Stimulated activated CD8-positive, alpha-beta memory T cell treated with anti-CD3 and anti-CD28 coated beads, Interleukin-4, amount 100 ng/mL, for 48 hours (primary cell): ENCODE results near the gene SFMBT2.
A peak's percentile ranks its signal among the peaks of the same experiment; 100 is the strongest.

Source experiments
- DNase-seq: peaks from one replicate; pipeline ENCODE4 v3.0.0-alpha.2; 2020

The SFMBT2 gene

DNA sequence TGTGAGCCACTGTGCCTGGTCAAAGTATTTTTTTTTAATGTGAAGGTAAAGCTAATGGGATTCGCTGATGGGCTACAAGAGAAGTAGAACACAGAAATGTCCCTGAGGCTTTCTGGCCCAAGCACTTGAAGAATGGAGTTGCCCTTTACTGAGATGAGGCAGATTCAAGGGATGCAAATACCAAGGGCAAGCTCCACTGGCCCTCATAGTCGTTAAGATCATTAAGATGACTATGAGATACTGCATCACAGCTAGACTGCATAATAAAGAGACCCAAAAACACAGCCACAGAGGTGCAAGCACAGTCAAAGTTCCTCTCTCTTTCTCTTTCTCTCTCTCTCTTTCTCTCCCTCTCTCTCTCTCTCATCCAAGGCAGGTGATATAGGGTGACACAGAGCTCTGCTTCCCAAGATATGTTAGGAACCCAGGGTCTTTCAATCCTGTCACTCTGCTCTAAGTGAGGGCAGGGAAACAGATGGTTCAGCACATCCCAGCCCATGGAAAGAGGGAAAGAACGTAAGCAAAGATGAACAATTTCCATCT is 117.4 kb downstream of the SFMBT2 start:
- DNase-seq = no peak

DNA sequence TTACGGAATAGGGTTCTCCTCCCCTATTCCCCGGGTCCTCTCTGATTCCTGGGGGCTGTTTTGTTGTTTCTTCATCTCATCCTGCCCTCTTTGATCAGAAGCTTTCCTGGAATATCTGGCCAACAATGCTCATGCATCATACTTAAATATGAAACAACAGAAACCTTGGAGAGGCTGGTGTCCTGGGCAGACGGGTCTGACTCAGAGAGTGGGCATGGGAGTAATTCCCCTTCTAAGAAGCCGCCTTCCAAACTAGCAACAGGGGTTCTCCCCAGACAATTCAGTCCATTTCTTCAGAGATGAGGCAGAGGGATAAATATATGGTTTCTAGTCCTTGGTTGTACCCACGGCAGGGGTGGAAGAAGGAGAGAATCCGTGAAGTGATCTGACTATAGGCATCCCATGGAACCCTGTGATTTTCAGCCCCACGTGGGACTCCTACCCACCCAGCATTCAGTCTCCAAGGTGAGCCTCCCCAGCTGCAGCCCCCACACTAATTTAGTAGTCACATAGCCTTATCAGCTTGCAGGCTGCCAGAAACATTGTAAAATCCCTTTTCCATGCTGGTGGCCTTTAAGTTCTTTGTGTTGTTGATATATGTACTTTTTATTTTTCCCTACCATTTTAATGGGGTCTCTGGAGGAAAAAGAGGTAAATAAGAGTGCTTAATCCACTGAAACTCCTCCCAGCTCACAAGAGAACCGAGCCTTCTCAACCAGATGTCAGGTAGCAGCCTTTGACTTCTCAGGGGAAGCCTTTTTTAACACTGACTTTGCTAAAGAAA is 119.2 kb downstream of the SFMBT2 start:
- DNase-seq = no peak

GRCh38 chr10:7288060-7288690 is 122.7 kb downstream of the SFMBT2 start:
- DNase-seq = no peak

DNA sequence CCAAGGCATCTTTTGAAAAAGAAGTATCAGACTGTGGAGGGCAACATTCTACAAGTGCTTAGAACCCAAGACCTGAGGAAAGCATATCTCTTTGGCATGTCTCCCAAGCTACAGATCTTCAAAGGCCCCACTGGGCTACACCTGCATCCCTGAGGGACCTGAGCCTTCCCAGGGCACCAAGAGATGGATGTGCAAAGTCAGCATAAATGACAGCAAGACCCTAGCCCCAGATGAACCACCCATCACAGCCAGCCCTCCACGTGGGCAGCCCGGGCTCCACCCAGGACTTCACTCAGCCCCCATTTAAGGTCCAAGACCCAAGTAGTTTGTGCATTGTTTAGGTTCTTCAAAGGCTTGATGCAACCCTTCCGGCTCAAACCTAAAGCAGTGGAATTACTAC is 123.5 kb downstream of the SFMBT2 start:
- DNase-seq = no peak

GRCh38 chr10:7285522-7286322 is 125.1 kb downstream of the SFMBT2 start:
- no peak for DNase-seq

GRCh38 chr10:7283246-7283645 is 127.6 kb downstream of the SFMBT2 start:
- DNase-seq = no peak

GRCh38 chr10:7282457-7282856 is 128.4 kb downstream of the SFMBT2 start:
- no peak for DNase-seq

DNA sequence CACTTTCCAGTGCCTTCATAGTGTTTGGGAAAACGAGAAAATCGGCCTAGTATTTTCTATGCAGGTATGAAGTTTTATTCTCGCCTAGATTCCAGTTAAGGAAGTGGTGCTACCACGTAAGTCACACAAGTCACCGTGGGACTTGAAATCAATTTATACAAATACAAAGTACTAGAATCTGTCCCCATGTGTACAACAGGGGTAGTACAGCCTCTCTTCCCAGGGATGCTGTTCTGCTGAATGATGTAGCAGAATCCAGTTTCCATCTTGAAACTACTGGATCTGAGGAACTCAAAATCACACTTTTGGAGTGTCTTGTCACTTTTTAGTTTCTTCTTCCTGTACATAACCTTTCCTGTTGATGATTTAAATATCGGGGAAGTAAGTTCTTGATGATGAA is 129.4 kb downstream of the SFMBT2 start:
- no peak for DNase-seq

- DNase-seq = no peak
These were observed 131.5 kb downstream of the SFMBT2 start for GRCh38 chr10:7279303-7279702.

DNA sequence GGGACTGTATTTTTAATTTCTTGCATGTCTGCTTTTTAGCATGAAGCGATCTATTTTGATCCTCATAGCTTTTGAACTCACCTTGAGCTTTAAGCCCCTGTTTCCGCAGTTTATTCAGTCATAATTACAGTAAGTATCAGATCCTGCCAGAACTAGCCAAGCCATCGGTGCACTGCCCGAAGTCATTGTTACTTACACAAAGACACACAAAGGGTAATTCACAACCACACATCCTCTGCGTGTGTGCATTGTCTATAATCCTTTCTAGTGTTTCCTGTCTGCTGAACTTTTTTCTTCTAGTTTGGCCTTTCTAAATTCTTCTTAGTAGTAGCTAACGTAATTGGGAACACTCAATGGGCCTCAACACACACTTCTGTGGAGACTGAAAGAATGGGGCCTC is 133.0 kb downstream of the SFMBT2 start:
- no peak for DNase-seq

DNA sequence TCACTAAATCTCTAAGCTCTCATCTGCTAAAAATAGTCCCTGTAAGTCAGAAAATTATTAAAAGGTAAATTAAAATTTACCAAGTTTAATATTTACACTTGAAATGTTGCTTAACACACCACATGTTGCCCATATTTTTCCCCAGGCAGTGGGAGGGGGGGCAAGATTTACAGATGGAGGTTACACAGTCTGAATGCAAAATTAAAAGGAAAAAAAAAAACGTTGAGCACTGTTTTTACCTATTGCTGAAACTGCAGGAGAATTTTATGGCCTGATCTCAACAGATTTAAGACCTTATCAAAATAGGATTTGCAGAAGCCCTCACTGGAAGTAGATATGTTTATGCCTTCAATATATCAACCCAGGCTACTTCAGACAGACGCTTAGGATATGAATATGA is 133.4 kb downstream of the SFMBT2 start:
- DNase-seq = no peak

DNA sequence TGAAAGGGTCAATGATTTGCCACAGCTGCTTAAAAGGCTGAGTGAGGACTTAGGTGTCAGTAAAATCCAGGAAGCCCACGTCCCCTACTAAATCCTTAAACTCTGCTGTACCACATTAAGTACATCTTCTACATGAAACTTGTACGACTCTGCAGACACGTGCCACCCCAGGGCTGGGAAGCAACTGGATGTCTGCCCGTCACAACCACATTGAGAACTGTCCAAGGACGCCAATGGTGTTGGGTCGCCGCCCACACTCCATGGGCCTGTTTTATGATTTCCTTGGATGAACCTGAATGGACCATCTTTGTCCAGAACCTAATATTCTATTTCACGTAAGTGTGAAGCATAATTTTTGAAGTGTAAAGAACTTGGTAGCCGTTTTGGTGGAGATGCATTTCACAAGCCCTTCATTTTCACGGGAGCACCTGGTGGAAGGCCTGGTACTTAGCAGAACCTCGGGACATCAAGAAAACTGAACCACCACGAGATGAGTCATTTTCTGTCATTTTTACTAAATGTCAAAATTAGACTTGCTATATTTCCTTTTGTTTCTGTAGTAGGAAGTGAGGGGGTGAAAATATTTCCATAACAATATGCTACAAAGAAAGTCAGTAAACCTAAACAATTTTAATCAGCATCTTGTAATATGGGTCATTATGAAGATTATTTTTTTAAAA is 134.9 kb downstream of the SFMBT2 start:
- no peak for DNase-seq

DNA sequence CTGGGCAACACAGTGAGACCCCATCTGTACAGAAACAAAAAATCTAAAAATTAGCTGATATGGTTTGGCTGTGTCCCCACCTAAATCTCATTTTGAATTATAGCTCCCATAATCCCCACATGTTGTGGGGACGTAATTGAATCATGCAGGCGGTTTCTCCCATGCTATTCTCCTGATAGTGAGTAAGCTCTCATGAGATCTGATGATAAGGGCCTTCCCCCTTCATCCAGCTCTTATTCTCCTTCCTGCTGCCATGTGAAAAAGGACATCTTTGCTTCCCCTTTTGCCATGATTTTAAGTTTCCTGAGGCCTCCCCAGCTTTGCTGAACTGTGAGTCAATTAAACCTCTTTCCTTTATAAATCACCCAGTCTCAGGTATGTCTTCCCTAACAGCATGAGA is 136.5 kb downstream of the SFMBT2 start:
- DNase-seq = no peak

- DNase-seq = no peak
These were observed 138.8 kb downstream of the SFMBT2 start for GRCh38 chr10:7272008-7272407.

GRCh38 chr10:7269988-7270387 is 140.8 kb downstream of the SFMBT2 start:
- no peak for DNase-seq

DNA sequence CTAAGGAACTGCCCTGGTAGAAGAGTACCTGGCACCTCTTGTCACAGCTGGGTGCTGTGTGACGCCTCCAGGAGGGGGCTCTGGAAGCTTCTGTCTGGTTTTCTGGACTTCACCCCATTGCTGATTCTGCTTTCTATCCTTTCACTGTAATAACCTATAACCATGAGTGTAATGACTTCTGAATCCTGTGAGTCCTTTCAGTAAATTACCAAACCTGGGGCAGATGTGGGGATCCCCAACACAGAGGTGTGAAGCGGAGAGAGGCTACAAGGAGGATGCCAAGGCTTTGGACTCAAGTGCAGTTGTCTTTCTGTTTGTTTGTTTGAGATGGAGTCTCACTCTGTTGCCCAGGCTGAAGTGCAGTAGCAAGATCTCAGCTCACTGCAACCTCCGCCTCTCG is 143.7 kb downstream of the SFMBT2 start:
- DNase-seq = no peak

DNA sequence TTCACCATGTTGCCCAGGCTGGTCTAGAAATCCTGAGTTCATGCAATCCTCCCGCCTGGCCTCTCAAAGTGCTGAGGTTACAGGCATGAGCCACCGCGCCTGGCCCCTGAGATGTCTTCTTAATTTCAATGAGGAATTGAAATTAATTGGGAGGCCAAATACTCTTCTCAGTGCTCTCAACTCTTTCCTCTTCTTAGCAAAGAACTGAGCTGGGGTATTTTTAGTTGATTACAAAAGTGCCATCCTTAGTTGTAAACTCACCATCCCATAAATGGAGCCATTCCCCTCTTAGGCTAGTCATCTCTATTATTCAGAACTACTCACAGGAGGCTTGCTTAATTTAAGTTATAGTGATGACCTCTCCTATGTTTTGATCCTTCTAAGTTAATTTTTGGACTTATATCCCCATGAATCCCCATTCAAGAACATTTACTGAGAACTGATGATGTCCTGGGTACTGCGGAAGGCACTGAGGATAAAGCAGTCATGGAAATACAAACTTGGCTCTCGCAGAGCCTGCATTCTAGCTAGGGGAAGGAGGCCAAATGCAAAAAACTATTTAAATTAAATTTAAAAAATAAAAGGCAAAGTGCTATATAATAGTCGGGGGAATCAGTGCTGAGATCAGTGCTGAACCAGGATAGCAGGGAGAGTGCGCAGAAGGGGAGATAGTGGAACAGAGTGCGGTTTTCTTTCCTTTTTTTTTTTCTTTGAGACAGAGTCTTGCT is 145.3 kb downstream of the SFMBT2 start:
- no peak for DNase-seq

GRCh38 chr10:7264313-7264756 is 146.5 kb downstream of the SFMBT2 start:
- DNase-seq = no peak

DNA sequence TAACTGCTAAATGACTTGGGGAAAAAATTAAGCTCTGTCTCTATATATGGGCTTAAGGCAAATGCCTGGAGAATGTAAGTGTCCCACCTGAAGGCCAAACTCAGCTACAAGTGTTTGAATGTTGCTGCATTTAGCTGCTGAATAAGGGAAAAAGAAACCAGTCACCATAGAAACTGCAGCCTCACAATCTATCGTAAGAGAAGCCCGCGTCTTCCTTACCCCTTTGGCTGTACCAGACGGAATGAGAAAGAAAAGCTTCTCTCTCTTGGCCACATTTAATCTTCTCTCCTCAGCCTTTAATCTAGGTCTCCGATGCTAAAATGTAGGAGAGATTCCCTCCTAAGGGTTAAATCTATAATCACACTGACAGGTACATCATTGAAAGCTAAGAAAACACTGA is 147.2 kb downstream of the SFMBT2 start:
- no peak for DNase-seq

- DNase-seq = no peak
These were observed 149.5 kb downstream of the SFMBT2 start for GRCh38 chr10:7261351-7261750.

GRCh38 chr10:7260912-7261311 is 149.9 kb downstream of the SFMBT2 start:
- peak; percentile 43 for DNase-seq

- no peak for DNase-seq
These were observed 150.4 kb downstream of the SFMBT2 start for GRCh38 chr10:7260412-7260900.
